Measurements from ENCODE around the gene STRIT1. TPM values are rescaled to one million over a fixed set of nuclear protein-coding genes. Genes with fewer than 3 reads are reported as not detected.

Gene STRIT1
- total RNA-seq, 1 experiment from 2014 or later: not detected

DNA sequence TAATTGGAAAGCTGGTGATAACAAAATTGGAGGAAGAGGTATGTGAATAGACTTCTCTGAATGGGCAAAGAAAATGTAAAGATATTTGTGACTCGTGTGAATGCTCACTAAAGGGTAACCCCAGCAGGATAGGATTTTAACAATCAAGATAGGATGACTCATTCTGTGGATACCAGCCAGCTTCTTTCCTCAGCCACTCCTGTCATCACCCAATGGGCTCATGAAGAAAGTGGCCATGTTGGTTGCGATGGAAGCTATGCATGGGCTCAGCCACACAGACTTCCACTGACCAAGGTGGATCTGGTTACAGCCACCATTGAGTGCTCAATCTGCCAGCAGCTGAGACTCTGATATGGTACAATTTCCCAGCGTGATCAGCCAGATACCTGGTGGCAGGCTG, 40.9 kb downstream of the STRIT1 start:
- intact Hi-C loops (cut with micrococcal nuclease; ENCODE audit: unreplicated experiment) (no loop called here), in situ Hi-C loops (cut with HindIII; ENCODE audit: low pct_unique_long_range_greater_than_20kb, low sequenced_read_pairs) (no loop called here)
- TF ChIP-seq TCF7L2 (IDR thresholded peaks at IDR 0.05; ENCODE audit: low read depth, low read length) (no peak), SIN3A (IDR thresholded peaks at IDR 0.05; ENCODE audit: borderline replicate concordance, insufficient read depth, low read depth, low read length) (no peak), POLR2AphosphoS5 (IDR thresholded peaks at IDR 0.05; ENCODE audit: low read depth, low read length) (no peak), CTCF (IDR thresholded peaks at IDR 0.05) (no peak)
- TF ChIP-seq, protein P1, sequence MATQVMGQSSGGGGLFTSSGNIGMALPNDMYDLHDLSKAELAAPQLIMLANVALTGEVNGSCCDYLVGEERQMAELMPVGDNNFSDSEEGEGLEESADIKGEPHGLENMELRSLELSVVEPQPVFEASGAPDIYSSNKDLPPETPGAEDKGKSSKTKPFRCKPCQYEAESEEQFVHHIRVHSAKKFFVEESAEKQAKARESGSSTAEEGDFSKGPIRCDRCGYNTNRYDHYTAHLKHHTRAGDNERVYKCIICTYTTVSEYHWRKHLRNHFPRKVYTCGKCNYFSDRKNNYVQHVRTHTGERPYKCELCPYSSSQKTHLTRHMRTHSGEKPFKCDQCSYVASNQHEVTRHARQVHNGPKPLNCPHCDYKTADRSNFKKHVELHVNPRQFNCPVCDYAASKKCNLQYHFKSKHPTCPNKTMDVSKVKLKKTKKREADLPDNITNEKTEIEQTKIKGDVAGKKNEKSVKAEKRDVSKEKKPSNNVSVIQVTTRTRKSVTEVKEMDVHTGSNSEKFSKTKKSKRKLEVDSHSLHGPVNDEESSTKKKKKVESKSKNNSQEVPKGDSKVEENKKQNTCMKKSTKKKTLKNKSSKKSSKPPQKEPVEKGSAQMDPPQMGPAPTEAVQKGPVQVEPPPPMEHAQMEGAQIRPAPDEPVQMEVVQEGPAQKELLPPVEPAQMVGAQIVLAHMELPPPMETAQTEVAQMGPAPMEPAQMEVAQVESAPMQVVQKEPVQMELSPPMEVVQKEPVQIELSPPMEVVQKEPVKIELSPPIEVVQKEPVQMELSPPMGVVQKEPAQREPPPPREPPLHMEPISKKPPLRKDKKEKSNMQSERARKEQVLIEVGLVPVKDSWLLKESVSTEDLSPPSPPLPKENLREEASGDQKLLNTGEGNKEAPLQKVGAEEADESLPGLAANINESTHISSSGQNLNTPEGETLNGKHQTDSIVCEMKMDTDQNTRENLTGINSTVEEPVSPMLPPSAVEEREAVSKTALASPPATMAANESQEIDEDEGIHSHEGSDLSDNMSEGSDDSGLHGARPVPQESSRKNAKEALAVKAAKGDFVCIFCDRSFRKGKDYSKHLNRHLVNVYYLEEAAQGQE (IDR thresholded peaks at IDR 0.05; ENCODE audit: insufficient read depth in 1 of 2, low read depth in 2 of 2, low read length in 1 of 2): no peak
- POLR2A ChIA-PET: no interaction called here
- Histone ChIP-seq H3K4me3 (ENCODE audit: low read depth in 2 of 2, low read length in 2 of 2) (no peak overlapping the region), H3K36me3 (ENCODE audit: control insufficient read depth, insufficient read depth, low read length) (no peaks in the 10 kb centered on the region), H3K27me3 (ENCODE audit: control insufficient read depth, insufficient read depth, low read length) (no peaks in the 10 kb centered on the region), H3K9me3 (ENCODE audit: control insufficient read depth, insufficient read depth, low read depth, low read length) (no peaks in the 10 kb centered on the region), H3K4me1 (ENCODE audit: control insufficient read depth, insufficient read depth, low read length) (no peaks in the 10 kb centered on the region), H3K27ac (ENCODE audit: low read length) (no peak overlapping the region)
- DNase-seq (ENCODE audit: low read depth, low spot score) (no peak), ATAC-seq (no peak)
- CTCF ChIA-PET: no interaction called here
- no TSS peak for BruUV-seq (replicated peaks)

DNA sequence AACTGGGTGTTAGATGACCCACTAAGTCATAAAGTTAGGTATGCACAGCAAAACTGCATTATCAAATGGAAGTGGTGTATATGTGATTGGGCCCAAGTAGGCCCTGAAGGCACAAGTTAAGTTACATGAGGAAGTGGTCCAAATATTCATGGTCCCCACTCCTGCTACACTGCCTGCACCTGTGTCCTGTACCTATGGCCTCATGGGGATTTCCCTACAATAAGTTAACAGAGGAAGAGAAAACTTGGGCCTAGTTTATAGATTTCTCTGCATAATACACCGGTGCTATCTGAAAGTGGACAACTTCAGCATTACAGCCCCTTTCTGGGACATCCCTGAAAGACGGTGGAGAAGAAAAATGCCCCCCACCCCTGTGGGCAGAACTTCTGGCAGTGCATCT, 41.5 kb downstream of the STRIT1 start:
- DNase-seq (ENCODE audit: low read depth, low spot score) (no peak), ATAC-seq (no peak)
- CTCF ChIA-PET: no interaction called here
- Histone ChIP-seq H3K36me3 (ENCODE audit: control insufficient read depth, insufficient read depth, low read length) (no peaks in the 10 kb centered on the region), H3K9me3 (ENCODE audit: control insufficient read depth, insufficient read depth, low read depth, low read length) (no peaks in the 10 kb centered on the region), H3K27me3 (ENCODE audit: control insufficient read depth, insufficient read depth, low read length) (no peaks in the 10 kb centered on the region), H3K4me1 (ENCODE audit: control insufficient read depth, insufficient read depth, low read length) (no peaks in the 10 kb centered on the region), H3K4me3 (ENCODE audit: low read depth in 2 of 2, low read length in 2 of 2) (no peak overlapping the region), H3K27ac (ENCODE audit: low read length) (no peak overlapping the region)
- in situ Hi-C loops (cut with HindIII; ENCODE audit: low pct_unique_long_range_greater_than_20kb, low sequenced_read_pairs): no loop called here
- POLR2A ChIA-PET: no interaction called here
- intact Hi-C loops (cut with micrococcal nuclease; ENCODE audit: unreplicated experiment): no loop called here
- no peak for TF ChIP-seq CTCF (IDR thresholded peaks at IDR 0.05)
- no peak for TF ChIP-seq SIN3A (IDR thresholded peaks at IDR 0.05; ENCODE audit: borderline replicate concordance, insufficient read depth, low read depth, low read length)
- no TSS peak for BruUV-seq (replicated peaks)

All from Panc1 (cell line).